VCaP (cell line): ENCODE results near the gene MARK1.

Experiments used
- H3K27ac ChIP-seq: fragments of 450-650 bp; 2 replicates; pipeline ENCODE4 v1.5.1; 2017
- TF ChIP-seq, protein P1 (sequence below): fragments of 450-650 bp; conservative IDR thresholded peaks from 2 replicates; pipeline ENCODE4 v1.5.1; 2017; ENCODE audit warnings: mild to moderate bottlenecking, moderate library complexity

The MARK1 gene

DNA sequence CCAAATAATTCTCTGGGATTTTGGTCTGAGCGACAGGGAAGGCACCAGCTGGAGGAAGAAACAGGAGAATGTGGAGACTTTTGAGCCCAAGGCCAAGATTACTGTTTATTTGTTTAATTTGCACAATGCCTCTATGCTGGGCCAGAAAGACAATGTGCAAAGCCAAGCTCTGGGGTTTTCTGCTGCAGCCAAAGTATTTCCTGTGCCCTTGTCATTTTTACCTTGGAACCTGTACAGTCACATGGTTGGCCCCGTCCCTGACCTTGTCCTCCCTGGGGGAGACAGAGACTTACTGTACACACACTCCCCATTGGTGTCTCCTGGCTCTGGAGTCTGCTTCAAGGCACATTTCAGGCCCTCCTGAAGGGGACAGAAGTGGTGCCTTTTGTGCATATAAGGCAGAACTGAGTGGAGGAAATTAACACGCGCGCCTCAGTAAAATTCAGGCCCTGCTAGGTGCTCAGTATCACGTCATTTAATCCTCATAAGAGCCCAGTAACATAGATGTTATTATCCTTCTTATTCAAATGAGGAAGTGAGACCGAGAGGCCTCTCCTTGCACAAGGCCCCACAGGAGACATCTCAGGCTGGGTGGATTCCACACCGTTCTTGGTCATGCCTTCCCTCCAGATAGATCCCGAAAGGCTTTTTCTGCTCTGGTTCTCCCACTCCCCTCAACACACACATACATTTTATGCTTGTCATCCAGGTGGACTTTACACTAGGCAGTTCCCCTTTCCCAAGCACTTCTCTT, 183.3 kb downstream of the MARK1 start:
- H3K27ac ChIP-seq, result no peak overlapping the region
- TF ChIP-seq, protein P1, sequence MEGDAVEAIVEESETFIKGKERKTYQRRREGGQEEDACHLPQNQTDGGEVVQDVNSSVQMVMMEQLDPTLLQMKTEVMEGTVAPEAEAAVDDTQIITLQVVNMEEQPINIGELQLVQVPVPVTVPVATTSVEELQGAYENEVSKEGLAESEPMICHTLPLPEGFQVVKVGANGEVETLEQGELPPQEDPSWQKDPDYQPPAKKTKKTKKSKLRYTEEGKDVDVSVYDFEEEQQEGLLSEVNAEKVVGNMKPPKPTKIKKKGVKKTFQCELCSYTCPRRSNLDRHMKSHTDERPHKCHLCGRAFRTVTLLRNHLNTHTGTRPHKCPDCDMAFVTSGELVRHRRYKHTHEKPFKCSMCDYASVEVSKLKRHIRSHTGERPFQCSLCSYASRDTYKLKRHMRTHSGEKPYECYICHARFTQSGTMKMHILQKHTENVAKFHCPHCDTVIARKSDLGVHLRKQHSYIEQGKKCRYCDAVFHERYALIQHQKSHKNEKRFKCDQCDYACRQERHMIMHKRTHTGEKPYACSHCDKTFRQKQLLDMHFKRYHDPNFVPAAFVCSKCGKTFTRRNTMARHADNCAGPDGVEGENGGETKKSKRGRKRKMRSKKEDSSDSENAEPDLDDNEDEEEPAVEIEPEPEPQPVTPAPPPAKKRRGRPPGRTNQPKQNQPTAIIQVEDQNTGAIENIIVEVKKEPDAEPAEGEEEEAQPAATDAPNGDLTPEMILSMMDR, result no peak
